B cell (primary cell): ENCODE results near the gene OTULIN. TPM values are rescaled to one million over a fixed set of nuclear protein-coding genes. Genes with fewer than 3 reads are reported as not detected.

Experiments
- ATAC-seq: fragments of 200-7000 bp; cut with Tn5 transposase; one replicate; pipeline ENCODE4 v1.10.0; 2021; ENCODE audit warnings: low read depth, mild to moderate bottlenecking, moderate number of reproducible peaks, moderate library complexity
- CTCF ChIA-PET: fragments of 350-600 bp; sonication (Branson Sonifier 250); formaldehyde crosslinking; loops from one replicate; lab custom pipeline; 2021; ENCODE audit warnings: antibody characterized with exemption, inconsistent platforms; lab: Charles Lee
- POLR2A ChIA-PET: fragments of 350-600 bp; sonication (Branson Sonifier 250); formaldehyde crosslinking; loops from one replicate; lab custom pipeline; 2021; ENCODE audit warnings: antibody characterized with exemption; lab: Charles Lee
- DNase-seq: peaks from one replicate; pipeline ENCODE4 v3.0.0; 2013
- H2AFZ ChIP-seq: 2 replicates; pipeline ENCODE4 v1.6.1; 2012; ENCODE audit warnings: mild to moderate bottlenecking, low read depth, low read length; ENCODE audit not compliant: insufficient read depth, poor library complexity, severe bottlenecking
- H3K27ac ChIP-seq, 2 donors: 1 replicate in 1 of 2; 2 replicates in 1 of 2; pipeline ENCODE4 v1.5.1; 2012 to 2013; ENCODE audit warnings: low read length in 2 of 2, mild to moderate bottlenecking in 2 of 2, moderate library complexity in 1 of 2
- H3K27me3 ChIP-seq, 4 experiments: fragments of 200-600 bp in 1 of 4; sonication (generic) in 1 of 4; replicated peaks in 1 of 4; 1 replicate in 2 of 4; 2 replicates in 2 of 4; pipeline versions ENCODE4 v1.6.1 to v1.7.0; 2013 to 2016; ENCODE audit warnings: low read length in 3 of 4, mild to moderate bottlenecking in 2 of 4, mixed read lengths in 1 of 4, moderate library complexity in 1 of 4; ENCODE audit not compliant: insufficient read depth in 4 of 4, control insufficient read depth in 3 of 4; ENCODE audit errors: control extremely low read depth in 1 of 4
- H3K36me3 ChIP-seq, 2 experiments: replicated peaks in 1 of 2; 1 replicate in 1 of 2; 2 replicates in 1 of 2; pipeline versions ENCODE4 v1.6.1 to v1.7.1; 2013; ENCODE audit warnings: low read length in 1 of 2; ENCODE audit not compliant: insufficient read depth in 2 of 2, control insufficient read depth in 1 of 2; ENCODE audit errors: control extremely low read depth in 1 of 2, extremely low read depth in 1 of 2
- H3K4me1 ChIP-seq, 2 donors: fragments of 200-600 bp in 1 of 2; sonication (generic) in 1 of 2; 1 replicate in 1 of 2; 2 replicates in 1 of 2; pipeline versions ENCODE4 v1.5.1 to v1.6.1; 2013 to 2017; ENCODE audit warnings: low read length in 2 of 2; ENCODE audit not compliant: control insufficient read depth in 2 of 2, insufficient read depth in 2 of 2
- H3K4me2 ChIP-seq: replicated peaks from 2 replicates; pipeline ENCODE3; 2012; ENCODE audit warnings: mild to moderate bottlenecking, low read depth, low read length; ENCODE audit not compliant: poor library complexity, severe bottlenecking
- H3K4me3 ChIP-seq, 5 experiments: fragments of 200-600 bp in 1 of 5; sonication (generic) in 1 of 5; 1 replicate in 3 of 5; 2 replicates in 2 of 5; pipeline versions ENCODE4 v1.5.1 to v1.7.0; 2011 to 2016; ENCODE audit warnings: low read length in 4 of 5, mild to moderate bottlenecking in 4 of 5, low read depth in 2 of 5, control low read depth in 1 of 5, moderate library complexity in 1 of 5; ENCODE audit not compliant: insufficient read depth in 1 of 5; ENCODE audit errors: control extremely low read depth in 1 of 5, extremely low read depth in 1 of 5
- H3K79me2 ChIP-seq: fragments of 200-600 bp; sonication (generic); one replicate; pipeline ENCODE4 v1.6.0; 2016; ENCODE audit warnings: low read length; ENCODE audit not compliant: control insufficient read depth, insufficient read depth
- H3K9ac ChIP-seq: fragments of 200-600 bp; sonication (generic); 2 replicates; pipeline ENCODE4 v1.6.1; 2017; ENCODE audit warnings: mild to moderate bottlenecking, low read length, moderate library complexity
- H3K9me3 ChIP-seq, 3 donors: one replicate each; pipeline versions ENCODE4 v1.6.1 to v1.7.1; 2013; ENCODE audit warnings: low read length in 2 of 3; ENCODE audit not compliant: control insufficient read depth in 2 of 3, insufficient read depth in 1 of 3; ENCODE audit errors: control extremely low read depth in 1 of 3
- H4K20me1 ChIP-seq: 2 replicates; pipeline ENCODE4 v1.6.0; 2012; ENCODE audit warnings: mild to moderate bottlenecking, low read length; ENCODE audit not compliant: insufficient read depth, control insufficient read depth, poor library complexity, severe bottlenecking
- H3K27ac Mint-ChIP-seq: one replicate; pipeline ENCODE4 v1.8.0; 2021; ENCODE audit warnings: mixed read lengths
- H3K27me3 Mint-ChIP-seq: one replicate; pipeline ENCODE4 v1.8.0; 2021; ENCODE audit warnings: mixed read lengths
- H3K4me1 Mint-ChIP-seq: one replicate; pipeline ENCODE4 v1.8.0; 2021; ENCODE audit warnings: mixed read lengths
- H3K4me3 Mint-ChIP-seq: one replicate; pipeline ENCODE4 v1.8.0; 2021; ENCODE audit warnings: mixed read lengths
- H3K9me3 Mint-ChIP-seq: one replicate; pipeline ENCODE4 v1.8.0; 2022; ENCODE audit warnings: mixed read lengths; ENCODE audit not compliant: insufficient read depth
- EZH2 ChIP-seq: IDR thresholded peaks from 2 replicates; pipeline ENCODE4 v1.6.1; 2012; ENCODE audit warnings: borderline replicate concordance, low read depth, mild to moderate bottlenecking, moderate library complexity, low read length; ENCODE audit not compliant: insufficient read depth, poor library complexity, severe bottlenecking
- WGBS: methylation state at CpG from one replicate; pipeline ENCODE4 v1.1.5; 2013; ENCODE audit warnings: missing lambda C conversion rate; ENCODE audit not compliant: insufficient coverage; 5-methylcytosine and 5-hydroxymethylcytosine counted together
- intact Hi-C: fragments of 100-400 bp; cut with micrococcal nuclease; formaldehyde crosslinking; loops from one replicate; pipeline ENCODE4 v1.10.0; 2022
- polyA plus RNA-seq: library from polyadenylated mRNA; depleted of rRNA; stranded (reverse); fragments of >200 nt; gene quantifications from 2 replicates; pipeline ENCODE4 v1.2.3, GENCODE V29; 2012
- total RNA-seq, 2 donors: library from RNA; stranded (reverse); fragments of 120-200 nt in 1 of 2; gene quantifications; 1 replicate in 1 of 2; 2 replicates in 1 of 2; pipeline versions ENCODE4 v1.2.3 to v1.2.4, GENCODE V29; 2013 to 2022
- TF ChIP-seq, protein P1 (sequence below): fragments of 200-600 bp; IDR thresholded peaks from one replicate; pipeline ENCODE4 v1.8.0; 2022; ENCODE audit warnings: antibody characterized with exemption, mild to moderate bottlenecking

OTULIN gene
- total and polyA plus RNA-seq, 2 donors (not counting 1 experiment from before 2014, with no cell fraction given): 8.4 to 64.4 TPM

GRCh38 chr5:14702238-14702839, 37.8 kb downstream of the OTULIN start:
- ChIA-PET CTCF (interaction anchor here (0.6 to 2.3 kb wide), 4 partner anchors 13 to 312 kb away, joined by 3 to 7 read pairs (median 4); no protein-coding TSS in a partner anchor), POLR2A (interaction anchor here (0.7 kb wide), 1 partner anchor 85 kb away, joined by 7 read pairs; no protein-coding TSS in a partner anchor)
- peaks cover 15 to 24% of the 10 kb centered on the region in 2 donors for H3K4me1 ChIP-seq
- no peak for DNase-seq
- TF ChIP-seq EZH2: no peak
- TF ChIP-seq, protein P1, sequence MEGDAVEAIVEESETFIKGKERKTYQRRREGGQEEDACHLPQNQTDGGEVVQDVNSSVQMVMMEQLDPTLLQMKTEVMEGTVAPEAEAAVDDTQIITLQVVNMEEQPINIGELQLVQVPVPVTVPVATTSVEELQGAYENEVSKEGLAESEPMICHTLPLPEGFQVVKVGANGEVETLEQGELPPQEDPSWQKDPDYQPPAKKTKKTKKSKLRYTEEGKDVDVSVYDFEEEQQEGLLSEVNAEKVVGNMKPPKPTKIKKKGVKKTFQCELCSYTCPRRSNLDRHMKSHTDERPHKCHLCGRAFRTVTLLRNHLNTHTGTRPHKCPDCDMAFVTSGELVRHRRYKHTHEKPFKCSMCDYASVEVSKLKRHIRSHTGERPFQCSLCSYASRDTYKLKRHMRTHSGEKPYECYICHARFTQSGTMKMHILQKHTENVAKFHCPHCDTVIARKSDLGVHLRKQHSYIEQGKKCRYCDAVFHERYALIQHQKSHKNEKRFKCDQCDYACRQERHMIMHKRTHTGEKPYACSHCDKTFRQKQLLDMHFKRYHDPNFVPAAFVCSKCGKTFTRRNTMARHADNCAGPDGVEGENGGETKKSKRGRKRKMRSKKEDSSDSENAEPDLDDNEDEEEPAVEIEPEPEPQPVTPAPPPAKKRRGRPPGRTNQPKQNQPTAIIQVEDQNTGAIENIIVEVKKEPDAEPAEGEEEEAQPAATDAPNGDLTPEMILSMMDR: no peak
- WGBS: 98% methylated on average over 11 of the region's 11 CpGs
- H3K27ac Mint-ChIP-seq: peak overlapping the region; percentile 26
- H3K4me2 ChIP-seq: no peak overlapping the region
- no peak overlapping the region for H3K4me3 Mint-ChIP-seq
- no peak overlapping the region for H3K27ac ChIP-seq
- H3K27me3 ChIP-seq: no peaks in the 10 kb centered on the region
- H3K79me2 ChIP-seq: no peaks in the 10 kb centered on the region
- no peak overlapping the region for H3K4me3 ChIP-seq
- H4K20me1 ChIP-seq: no peaks in the 10 kb centered on the region
- ATAC-seq: no peak
- H3K9ac ChIP-seq: no peak overlapping the region
- H3K9me3 ChIP-seq: no peaks in the 10 kb centered on the region
- H3K27me3 Mint-ChIP-seq: no peaks in the 10 kb centered on the region
- H3K36me3 ChIP-seq: peaks cover 7 to 53% of the 10 kb centered on the region in 2 experiments
- intact Hi-C loops: no loop called here
- no peak overlapping the region for H2AFZ ChIP-seq
- no peaks in the 10 kb centered on the region for H3K9me3 Mint-ChIP-seq
- H3K4me1 Mint-ChIP-seq: peaks cover 28% of the 10 kb centered on the region

DNA sequence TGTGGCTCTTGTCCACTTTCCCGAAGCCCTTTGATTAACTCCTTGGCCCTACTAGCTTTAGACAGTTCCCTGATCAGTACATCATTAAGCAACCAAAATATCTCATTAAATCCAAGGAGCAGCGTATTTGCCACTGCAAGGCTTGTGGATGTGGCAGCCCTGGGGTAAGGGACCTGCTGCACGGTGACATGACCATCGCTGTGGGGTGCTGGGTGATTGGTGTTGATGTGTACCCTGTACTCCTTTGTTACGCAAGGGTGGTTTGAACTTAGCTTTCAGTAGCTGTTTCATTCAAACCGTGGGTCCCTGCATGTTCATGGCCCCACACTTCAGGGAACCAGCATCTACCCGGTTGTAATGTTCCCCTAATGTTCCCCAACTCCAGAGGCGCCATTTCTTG, 41.0 kb downstream of the OTULIN start:
- Mint-ChIP-seq H3K27ac (peak overlapping the region; percentile 43), H3K27me3 (no peaks in the 10 kb centered on the region), H3K9me3 (no peaks in the 10 kb centered on the region), H3K4me1 (peaks cover 29% of the 10 kb centered on the region), H3K4me3 (no peak overlapping the region)
- ATAC-seq (no peak), DNase-seq (no peak)
- Histone ChIP-seq H3K9me3 (no peaks in the 10 kb centered on the region), H2AFZ (no peak overlapping the region), H3K27ac (peak overlapping the region in 1 of 2 donors; percentile 75), H3K79me2 (no peaks in the 10 kb centered on the region), H3K4me3 (no peak overlapping the region), H3K4me2 (no peak overlapping the region), H3K9ac (no peak overlapping the region), H3K36me3 (peaks cover 2 to 45% of the 10 kb centered on the region in 2 experiments), H3K4me1 (peaks cover 15 to 24% of the 10 kb centered on the region in 2 donors), H3K27me3 (no peaks in the 10 kb centered on the region), H4K20me1 (no peaks in the 10 kb centered on the region)
- WGBS: 86% methylated on average over 6 of the region's 8 CpGs
- intact Hi-C loops: no loop called here
- POLR2A ChIA-PET: interaction anchor here (0.6 kb wide), 1 partner anchor 54 kb away, joined by 8 read pairs; no protein-coding TSS in a partner anchor
- TF ChIP-seq, protein P1: no peak
- TF ChIP-seq EZH2: no peak
- CTCF ChIA-PET: interaction anchor here (0.6 to 4.4 kb wide), 3 partner anchors 22 to 298 kb away, joined by 3 to 24 read pairs (median 4); no protein-coding TSS in a partner anchor
